Epithelial cell of esophagus (primary cell): ENCODE measurements around the gene OR2T34.
"Not testable (repeated sequence)": the region's sequence is repeated elsewhere in the genome, so short reads cannot be mapped to it uniquely, and the experiment has no call there.

Experiments
- DNase-seq: peaks from one replicate; pipeline ENCODE4 v3.0.0; 2010; ENCODE audit warnings: low read depth
- H3K4me3 ChIP-seq: 2 replicates; pipeline ENCODE4 v1.5.1; 2011; ENCODE audit warnings: mild to moderate bottlenecking, low read length, control low read depth
- CTCF ChIP-seq: IDR thresholded peaks from 2 replicates; pipeline ENCODE4 v1.5.1; 2011; ENCODE audit warnings: low read depth, mild to moderate bottlenecking, low read length, control low read depth, inconsistent platforms; ENCODE audit not compliant: insufficient read depth; ENCODE audit errors: missing control alignments

Gene OR2T34

GRCh38 chr1:248589334-248589733 lies 14.8 kb upstream of the OR2T34 start:
- no peak for TF ChIP-seq CTCF
- DNase-seq = no peak
- H3K4me3 ChIP-seq = no peak overlapping the region

- no peak for TF ChIP-seq CTCF
- DNase-seq = peak; percentile 32
- no peak overlapping the region for H3K4me3 ChIP-seq
Observed at GRCh38 chr1:248585266-248585665, 10.7 kb upstream of the OR2T34 start.

- TF ChIP-seq CTCF = no peak
- DNase-seq = no peak
- no peak overlapping the region for H3K4me3 ChIP-seq
Observed at GRCh38 chr1:248576260-248576980, 1.9 kb upstream of the OR2T34 start.

- H3K4me3 ChIP-seq, DNase-seq: not testable (repeated sequence)
Observed at GRCh38 chr1:248573856-248574255, 701 bp downstream of the OR2T34 start.

GRCh38 chr1:248572049-248572448 lies 2.5 kb downstream of the OR2T34 start:
- DNase-seq, H3K4me3 ChIP-seq: not testable (repeated sequence)

GRCh38 chr1:248570811-248571210 lies 3.7 kb downstream of the OR2T34 start:
- H3K4me3 ChIP-seq = not testable (repeated sequence)

GRCh38 chr1:248569049-248569448 lies 5.5 kb downstream of the OR2T34 start:
- not testable (repeated sequence) for DNase-seq, H3K4me3 ChIP-seq

More at GRCh38 chr1:248570811-248571210, 3.7 kb downstream of the OR2T34 start:
- DNase-seq = not testable (repeated sequence)

GRCh38 chr1:248565530-248566373 lies 8.8 kb downstream of the OR2T34 start:
- H3K4me3 ChIP-seq, DNase-seq: not testable (repeated sequence)

- not testable (repeated sequence) for DNase-seq, H3K4me3 ChIP-seq
Observed at GRCh38 chr1:248562672-248563071, 11.9 kb downstream of the OR2T34 start, which contains the start of gene OR2T29. OR2T29 (minus strand) TSS chr1:248562772; CDS start chr1:248559491, 3,281 bp downstream.

- not testable (repeated sequence) for H3K4me3 ChIP-seq
Observed at GRCh38 chr1:248551027-248551426, 23.5 kb downstream of the OR2T34 start.

GRCh38 chr1:248547383-248547782 lies 27.2 kb downstream of the OR2T34 start:
- not testable (repeated sequence) for DNase-seq, H3K4me3 ChIP-seq

More at GRCh38 chr1:248551027-248551426, 23.5 kb downstream of the OR2T34 start:
- DNase-seq = not testable (repeated sequence)

GRCh38 chr1:248537449-248537848 lies 37.1 kb downstream of the OR2T34 start:
- not testable (repeated sequence) for H3K4me3 ChIP-seq, DNase-seq
